Neural cell (in vitro differentiated cells): ENCODE measurements around the gene GLCE.

Source experiments
- EP300 ChIP-seq: fragments of 450-650 bp; conservative IDR thresholded peaks from 2 replicates; pipeline ENCODE4 v1.6.1; 2014; ENCODE audit warnings: antibody characterized with exemption, mild to moderate bottlenecking, moderate library complexity; ENCODE audit not compliant: poor library complexity, severe bottlenecking
- EZH2 ChIP-seq: fragments of 200-600, 300-800 bp; shearing (Covaris generic), sonication (generic); IDR thresholded peaks from 2 replicates; pipeline ENCODE4 v1.6.1; 2014; ENCODE audit warnings: antibody characterized with exemption, low read length, borderline replicate concordance, mild to moderate bottlenecking; ENCODE audit not compliant: insufficient read depth, poor library complexity, severe bottlenecking
- POLR2AphosphoS5 ChIP-seq: IDR thresholded peaks from 2 replicates; pipeline ENCODE4 v1.6.1; 2012
- RAD21 ChIP-seq: fragments of 450-650 bp; conservative IDR thresholded peaks from 2 replicates; pipeline ENCODE4 v1.6.1; 2014; ENCODE audit warnings: antibody characterized with exemption, mild to moderate bottlenecking, moderate library complexity
- TAF1 ChIP-seq: IDR thresholded peaks from 2 replicates; pipeline ENCODE4 v1.6.1; 2012; ENCODE audit warnings: low read depth
- TF ChIP-seq, protein P1 (sequence below): fragments of 450-650 bp; IDR thresholded peaks from 2 replicates; pipeline ENCODE4 v1.5.1; 2014; ENCODE audit warnings: antibody characterized with exemption, mild to moderate bottlenecking, moderate library complexity; ENCODE audit not compliant: poor library complexity, severe bottlenecking
- TF ChIP-seq, protein P2 (sequence below): IDR thresholded peaks from 2 replicates; pipeline ENCODE4 v1.6.1; 2012; ENCODE audit warnings: borderline replicate concordance

DNA sequence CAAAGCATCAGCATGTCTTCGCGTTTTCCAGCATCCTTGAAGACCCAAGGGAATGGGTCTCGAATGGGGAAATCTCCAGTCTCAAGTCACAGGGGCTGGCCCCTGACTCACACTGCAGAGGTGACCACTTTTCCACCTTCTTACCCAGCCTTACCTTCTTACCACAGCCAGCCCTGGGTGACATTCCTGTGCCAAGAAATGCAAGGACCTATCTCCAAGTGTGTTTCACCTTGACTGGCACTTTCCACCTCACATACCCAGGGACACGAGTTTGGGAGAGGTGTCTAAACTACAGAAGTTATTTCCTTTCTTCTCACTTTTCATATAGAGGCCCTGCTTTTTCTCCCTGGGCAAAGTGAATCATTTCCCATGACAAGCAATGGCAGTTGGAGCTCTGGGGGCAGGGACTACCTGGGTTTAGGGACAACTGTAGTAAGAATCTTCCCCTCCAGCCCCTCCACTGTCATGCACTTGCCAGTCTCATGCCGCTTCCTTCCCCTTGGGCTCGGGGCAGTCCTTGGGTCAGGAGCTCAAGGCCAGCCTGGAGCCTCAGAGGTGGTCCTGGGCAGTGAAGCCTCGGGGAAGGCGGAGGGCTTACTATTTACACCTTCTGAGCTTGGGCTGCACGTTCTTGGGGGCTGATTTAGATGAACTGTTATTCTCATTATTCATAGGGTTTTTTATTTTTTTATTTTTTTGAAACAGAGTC is 155.1 kb downstream of the GLCE start:
- TF ChIP-seq, protein P1, sequence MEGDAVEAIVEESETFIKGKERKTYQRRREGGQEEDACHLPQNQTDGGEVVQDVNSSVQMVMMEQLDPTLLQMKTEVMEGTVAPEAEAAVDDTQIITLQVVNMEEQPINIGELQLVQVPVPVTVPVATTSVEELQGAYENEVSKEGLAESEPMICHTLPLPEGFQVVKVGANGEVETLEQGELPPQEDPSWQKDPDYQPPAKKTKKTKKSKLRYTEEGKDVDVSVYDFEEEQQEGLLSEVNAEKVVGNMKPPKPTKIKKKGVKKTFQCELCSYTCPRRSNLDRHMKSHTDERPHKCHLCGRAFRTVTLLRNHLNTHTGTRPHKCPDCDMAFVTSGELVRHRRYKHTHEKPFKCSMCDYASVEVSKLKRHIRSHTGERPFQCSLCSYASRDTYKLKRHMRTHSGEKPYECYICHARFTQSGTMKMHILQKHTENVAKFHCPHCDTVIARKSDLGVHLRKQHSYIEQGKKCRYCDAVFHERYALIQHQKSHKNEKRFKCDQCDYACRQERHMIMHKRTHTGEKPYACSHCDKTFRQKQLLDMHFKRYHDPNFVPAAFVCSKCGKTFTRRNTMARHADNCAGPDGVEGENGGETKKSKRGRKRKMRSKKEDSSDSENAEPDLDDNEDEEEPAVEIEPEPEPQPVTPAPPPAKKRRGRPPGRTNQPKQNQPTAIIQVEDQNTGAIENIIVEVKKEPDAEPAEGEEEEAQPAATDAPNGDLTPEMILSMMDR: no peak
- no peak for TF ChIP-seq EZH2
- TF ChIP-seq RAD21: no peak
- no peak for TF ChIP-seq EP300
- TF ChIP-seq POLR2AphosphoS5: no peak
- TF ChIP-seq TAF1: no peak
- TF ChIP-seq, protein P2, sequence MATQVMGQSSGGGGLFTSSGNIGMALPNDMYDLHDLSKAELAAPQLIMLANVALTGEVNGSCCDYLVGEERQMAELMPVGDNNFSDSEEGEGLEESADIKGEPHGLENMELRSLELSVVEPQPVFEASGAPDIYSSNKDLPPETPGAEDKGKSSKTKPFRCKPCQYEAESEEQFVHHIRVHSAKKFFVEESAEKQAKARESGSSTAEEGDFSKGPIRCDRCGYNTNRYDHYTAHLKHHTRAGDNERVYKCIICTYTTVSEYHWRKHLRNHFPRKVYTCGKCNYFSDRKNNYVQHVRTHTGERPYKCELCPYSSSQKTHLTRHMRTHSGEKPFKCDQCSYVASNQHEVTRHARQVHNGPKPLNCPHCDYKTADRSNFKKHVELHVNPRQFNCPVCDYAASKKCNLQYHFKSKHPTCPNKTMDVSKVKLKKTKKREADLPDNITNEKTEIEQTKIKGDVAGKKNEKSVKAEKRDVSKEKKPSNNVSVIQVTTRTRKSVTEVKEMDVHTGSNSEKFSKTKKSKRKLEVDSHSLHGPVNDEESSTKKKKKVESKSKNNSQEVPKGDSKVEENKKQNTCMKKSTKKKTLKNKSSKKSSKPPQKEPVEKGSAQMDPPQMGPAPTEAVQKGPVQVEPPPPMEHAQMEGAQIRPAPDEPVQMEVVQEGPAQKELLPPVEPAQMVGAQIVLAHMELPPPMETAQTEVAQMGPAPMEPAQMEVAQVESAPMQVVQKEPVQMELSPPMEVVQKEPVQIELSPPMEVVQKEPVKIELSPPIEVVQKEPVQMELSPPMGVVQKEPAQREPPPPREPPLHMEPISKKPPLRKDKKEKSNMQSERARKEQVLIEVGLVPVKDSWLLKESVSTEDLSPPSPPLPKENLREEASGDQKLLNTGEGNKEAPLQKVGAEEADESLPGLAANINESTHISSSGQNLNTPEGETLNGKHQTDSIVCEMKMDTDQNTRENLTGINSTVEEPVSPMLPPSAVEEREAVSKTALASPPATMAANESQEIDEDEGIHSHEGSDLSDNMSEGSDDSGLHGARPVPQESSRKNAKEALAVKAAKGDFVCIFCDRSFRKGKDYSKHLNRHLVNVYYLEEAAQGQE: no peak
